Left kidney (tissue), 2 donors: ENCODE results near the gene SYT13. TPM values are rescaled to one million over a fixed set of nuclear protein-coding genes. Genes with fewer than 3 reads are reported as not detected.

Experiments used
- DNase-seq: peaks from one replicate; pipeline ENCODE4 v3.0.0-alpha.2; 2013
- polyA plus RNA-seq: library from polyadenylated mRNA; unstranded; fragments of 120-200 nt; gene quantifications from one replicate; pipeline ENCODE4 v1.2.1, GENCODE V29; 2013; ENCODE audit not compliant: insufficient read length

SYT13 gene
- polyA plus RNA-seq, 1 donor, result 12.6 TPM

DNA sequence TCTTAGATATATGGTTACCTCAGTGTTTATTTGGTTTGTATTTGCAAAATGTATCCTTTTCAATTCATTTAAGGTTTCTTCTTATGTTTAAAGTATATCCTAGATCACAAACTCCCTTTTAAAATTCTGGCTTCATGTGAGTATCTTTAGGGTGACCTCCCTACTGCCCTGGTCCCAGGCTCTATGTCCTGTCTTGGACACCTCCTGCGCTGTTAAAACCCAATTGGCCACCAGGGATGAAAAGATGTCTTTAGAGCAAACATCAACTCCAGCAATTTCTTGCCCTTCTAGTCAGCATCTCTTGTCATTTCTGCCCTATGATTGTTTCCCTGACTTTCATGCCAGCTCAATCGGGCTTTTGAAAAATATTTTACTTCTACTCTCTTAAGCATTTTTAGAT lies 28.8 kb upstream of the SYT13 start:
- DNase-seq, result no peak

DNA sequence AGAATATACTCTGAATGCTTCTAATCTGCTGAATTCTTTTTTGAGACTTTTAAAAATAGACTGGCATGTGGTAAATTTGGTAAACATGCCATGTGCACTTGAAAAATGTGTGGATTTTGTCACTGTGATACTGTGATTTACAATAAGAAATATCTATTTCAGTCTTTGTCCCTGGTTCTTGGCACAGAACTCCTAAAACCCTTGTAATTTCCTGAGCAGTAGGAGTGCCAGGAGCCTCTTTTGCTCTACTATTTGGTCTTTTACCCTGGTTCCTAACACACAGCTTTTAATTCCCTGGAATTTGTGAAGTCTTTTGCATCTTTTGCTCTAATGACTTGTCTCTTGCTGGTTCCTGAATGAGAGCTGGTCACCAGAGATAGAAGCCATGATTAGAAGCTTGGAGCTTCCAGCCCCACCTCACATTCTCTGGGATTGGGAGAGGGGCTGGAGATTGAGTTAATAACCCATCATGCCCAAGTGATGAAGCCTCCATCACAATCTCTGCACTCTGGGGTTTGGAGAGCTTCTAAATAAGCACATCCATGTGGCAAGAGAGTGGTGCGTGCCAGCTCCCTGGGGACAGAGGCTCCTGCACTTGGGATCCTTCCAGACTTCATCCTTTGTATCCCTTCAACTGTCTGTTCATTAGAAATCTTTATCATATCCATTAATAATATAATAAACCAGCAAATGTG lies 27.2 kb upstream of the SYT13 start:
- DNase-seq, result no peak

DNA sequence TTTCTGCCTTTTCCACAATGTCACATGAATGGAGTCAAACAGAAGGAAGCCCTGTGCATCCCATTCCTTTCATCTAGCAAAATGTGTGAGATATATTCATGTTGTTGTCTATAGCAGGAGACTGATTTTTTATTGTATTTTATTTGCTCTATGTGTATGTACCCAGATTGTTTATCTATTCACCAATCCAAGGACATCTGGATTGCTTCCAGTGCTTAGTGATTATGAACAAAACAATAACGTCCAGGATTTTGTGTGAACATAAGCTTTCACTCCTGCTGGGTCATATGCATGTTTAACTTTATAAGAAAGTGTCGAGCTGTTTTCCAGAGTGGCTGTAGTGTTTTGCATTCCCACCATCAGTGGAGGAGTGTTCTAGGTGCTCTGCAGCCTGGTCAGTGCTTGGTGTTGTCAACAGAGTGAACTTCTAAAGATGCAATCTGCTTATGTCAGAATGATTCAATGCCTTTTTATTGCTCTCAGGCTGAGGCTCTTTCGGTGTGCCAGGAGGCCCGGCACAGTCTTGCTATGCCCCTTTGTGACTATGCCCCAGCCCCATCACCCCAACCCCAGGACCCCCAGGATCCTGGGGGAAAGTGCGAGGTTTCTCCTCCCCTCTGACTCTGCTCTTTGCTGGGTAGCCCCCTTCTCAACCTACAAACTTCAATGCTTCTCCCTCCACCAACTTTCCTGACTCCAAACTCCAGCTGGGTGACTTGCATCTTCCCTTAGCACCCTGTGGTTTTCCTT lies 19.9 kb upstream of the SYT13 start:
- DNase-seq, result no peak

DNA sequence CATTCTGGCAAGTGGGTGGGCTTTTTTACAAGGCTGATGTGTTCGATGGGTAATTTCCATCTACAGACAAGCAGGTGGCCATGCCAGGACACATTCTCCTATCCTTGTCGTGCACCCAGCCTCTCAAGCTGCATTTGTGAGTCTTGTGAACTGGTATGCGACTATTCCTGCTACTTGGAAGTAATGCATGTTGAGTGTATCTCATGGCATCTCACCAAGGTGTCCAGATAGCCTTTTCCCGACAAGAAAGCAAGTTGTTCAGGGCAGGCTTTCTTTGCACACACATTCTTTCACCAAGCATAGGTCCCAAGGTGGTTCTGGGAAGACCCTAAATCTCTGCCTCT lies 18.8 kb upstream of the SYT13 start:
- no peak for DNase-seq

DNA sequence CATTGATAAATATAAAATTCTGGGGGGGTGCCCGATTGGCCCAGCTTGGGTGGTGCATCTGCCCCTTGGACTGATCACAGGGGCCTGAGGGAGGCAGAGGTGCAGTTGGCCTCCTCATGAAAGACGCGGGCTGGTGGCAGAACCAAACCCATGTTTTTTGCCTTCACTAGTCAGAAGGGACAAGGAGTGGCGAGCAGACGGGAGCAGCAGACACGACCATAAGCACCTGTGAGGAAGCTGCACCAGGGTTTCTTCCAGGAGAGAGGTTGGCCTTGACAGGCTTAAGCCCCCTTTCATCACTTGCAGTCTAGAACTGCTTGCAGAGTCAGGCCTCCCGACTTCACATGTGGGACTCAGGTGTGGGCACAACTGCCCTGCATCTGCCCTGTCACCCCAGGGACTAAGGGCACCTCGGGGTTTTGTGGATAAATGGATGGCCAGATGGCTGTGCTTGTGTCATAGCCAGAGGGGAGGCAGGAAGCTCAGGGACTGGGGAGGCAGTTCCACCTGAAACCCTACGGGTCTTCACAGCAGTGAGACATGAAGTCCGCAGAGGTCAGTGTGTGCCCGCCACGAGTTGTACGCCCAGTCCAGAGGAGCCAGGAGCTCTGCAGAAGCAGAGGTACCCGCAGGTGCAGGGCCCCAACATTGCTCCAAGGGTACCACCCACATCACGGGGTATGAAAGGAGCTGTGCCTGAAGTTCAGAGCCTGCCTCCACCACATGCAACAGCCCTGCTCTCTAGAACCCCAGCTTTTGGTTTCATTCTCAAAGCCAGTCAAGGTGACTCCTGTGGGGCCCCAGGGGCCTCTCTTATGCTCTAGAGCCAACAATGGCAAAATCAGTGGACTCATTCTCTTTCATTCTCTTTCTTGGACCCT lies 18.2 kb upstream of the SYT13 start:
- DNase-seq, result no peak

- DNase-seq, result no peak
Observed at GRCh38 chr11:45303316-45303715, 17.2 kb upstream of the SYT13 start.

DNA sequence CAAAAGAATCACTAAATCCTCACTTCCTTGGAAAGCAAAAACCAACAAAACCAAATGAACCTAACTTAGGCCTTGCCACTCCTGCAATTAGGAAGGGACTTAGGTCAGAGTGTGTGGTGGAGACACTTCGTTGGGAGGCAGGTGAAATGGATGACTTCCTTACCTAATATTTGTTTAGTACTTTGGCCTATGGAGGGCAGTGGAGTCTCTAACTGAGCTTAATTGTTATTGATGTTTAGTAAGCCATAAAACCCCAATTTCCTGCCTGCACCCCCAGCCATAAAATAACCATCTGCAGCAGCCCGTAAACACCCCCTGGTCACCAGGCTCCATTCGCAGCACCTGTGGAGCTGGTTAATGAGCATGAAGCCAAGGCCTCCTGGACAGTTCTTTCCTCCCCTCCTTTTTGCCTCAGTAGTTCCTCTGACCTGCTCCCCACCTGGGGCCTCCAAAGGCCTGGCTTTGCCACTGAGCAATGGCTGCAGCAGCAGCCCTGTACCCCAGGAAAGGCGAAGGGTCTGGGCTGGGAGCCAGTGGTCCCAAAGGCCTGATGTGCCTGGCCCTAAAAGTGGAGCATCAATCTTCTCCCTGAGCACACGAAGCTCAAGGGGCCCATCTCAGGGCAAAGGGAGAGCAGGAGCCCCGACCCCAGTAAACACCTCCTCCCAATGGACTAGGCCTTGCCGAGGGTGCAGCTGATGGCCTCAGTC lies 15.6 kb upstream of the SYT13 start:
- no peak for DNase-seq

- DNase-seq, result no peak
Observed at GRCh38 chr11:45300715-45301114, 14.6 kb upstream of the SYT13 start.

DNA sequence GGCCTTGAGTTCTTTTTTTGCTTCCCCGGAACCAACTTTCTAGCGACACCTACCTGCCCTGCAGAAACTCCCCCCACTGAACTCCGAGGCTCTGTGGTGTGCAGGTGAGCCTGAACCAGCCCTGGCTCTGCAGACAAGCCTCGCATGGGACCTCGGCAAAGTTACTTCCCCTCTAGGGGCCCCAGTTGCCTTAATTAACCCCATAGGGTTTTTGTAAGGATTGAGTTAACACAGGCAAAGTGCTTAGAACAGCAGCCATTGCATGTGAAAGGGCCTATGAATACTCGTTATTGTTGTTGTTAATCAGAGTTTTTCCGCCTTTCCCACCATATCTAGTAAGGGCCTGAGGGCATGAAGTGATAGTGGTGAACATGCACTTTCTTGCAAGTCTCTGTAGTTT lies 12.6 kb upstream of the SYT13 start:
- DNase-seq, result no peak

DNA sequence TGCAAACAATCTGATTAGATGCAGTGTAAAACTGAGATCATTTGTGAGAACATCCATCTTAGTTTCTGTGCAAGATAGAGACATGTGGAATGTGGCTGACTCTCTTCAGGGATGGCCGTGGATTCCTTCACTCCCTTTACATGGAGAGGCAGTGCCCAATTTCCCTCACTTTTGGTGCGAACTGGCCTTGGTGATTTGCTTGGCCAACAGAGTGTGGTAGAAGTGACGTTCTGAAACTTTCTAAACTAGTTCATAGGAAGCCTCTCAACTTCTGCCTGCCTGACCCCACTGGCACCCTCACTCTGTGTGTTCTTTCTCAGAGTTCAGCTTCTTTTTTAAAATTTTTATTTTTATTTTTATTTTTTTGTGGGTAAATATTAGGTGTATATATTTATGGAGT lies 9.9 kb upstream of the SYT13 start:
- DNase-seq, result peak; percentile 24

- no peak for DNase-seq
Observed at GRCh38 chr11:45294499-45294898, 8.4 kb upstream of the SYT13 start.

DNA sequence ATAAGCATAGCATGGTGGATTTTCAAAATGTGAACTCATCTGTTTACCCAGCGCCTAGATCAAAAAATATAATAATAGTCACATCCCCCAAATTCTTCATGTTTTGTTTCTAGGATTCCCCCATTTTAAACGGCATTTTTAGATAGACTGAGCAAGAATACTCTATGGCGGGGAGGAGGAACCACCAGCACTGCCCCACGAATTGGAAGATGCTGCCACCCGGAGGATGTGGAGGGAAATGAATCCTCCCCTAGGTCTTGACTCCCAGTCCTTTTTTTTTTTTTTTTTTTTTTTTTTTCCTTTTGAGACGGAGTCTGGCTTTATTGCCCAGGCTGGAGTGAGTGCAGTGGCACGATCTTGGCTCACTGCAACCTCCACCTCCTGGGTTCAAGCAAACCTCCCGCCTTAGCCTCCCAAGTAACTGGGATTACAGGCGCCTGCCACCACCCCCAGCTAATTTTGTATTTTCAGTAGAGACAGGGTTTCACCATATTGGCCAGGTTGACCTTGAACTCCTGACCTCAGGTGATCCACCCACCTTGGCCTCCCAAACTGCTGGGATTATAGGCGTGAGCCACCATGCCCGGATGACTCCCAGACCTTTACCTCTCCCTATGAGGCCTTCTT lies 7.5 kb upstream of the SYT13 start:
- DNase-seq, result peak; percentile 89

DNA sequence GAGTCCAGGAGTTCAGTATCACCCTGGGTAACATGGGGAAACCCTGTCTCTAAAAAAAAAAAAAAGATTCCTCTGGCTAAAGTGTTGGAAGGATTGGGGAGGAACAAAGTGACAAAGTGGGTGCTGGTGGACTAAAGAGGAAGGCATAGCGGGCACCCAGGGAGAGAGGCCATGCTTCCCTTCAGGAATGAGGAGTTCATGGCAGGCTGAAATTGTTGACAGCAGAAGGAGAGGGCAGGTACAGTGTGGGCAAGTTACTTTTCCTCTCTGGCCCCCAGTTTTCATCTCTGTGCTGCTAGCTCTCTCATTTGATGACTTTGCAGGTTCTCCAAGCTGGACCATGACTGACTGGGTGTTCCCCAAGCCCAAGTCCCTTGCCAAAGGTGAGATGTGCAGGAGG lies 4.4 kb upstream of the SYT13 start:
- DNase-seq, result no peak

- no peak for DNase-seq
Observed at GRCh38 chr11:45289369-45289768, 3.2 kb upstream of the SYT13 start.

DNA sequence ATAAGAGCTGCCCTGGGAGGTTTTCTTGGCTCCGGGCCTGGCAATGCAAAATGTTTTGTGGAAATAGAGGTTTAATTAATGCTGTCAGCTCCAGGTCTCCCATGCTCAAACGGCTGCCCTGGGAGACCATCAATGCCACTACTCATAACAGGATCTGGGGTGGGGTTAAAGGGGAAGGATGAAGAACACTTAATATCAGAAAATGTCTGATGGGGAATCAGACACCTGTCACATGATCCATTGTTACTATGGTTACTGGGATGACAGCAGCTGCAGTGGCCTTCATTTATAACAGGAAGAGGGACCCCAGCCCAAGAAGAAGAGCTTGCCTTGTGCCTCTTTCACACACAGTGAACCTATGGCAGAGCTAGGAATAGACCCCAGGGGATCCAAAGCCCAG lies 2.2 kb upstream of the SYT13 start:
- no peak for DNase-seq

DNA sequence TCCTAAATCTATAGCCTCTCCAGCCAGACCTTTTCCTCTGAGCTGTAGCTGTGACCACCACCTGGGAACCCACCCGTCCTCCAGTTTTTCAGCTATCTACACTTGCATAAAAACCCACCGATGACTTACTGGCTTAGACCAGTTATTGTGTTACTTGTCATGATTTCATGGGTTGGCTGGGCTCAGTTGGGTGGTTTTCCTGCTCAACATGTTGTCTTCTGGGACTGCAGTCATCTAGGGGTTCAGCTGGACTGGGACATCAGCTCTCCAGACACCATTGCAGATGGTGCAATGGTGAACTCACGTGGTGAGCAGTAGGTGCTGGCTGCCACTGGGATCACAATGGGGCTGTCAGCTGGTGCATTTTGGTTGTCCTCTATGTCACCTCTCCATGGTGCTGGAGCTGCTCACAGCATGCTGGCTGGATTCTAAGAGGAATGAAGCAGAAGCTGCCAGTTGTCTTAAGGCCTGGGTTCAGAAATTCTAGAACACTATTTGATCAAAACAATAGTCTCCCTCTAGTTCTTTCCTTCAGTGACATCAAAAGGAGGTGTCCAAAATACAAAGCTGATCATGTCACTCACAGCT lies 1.3 kb upstream of the SYT13 start:
- no peak for DNase-seq

DNA sequence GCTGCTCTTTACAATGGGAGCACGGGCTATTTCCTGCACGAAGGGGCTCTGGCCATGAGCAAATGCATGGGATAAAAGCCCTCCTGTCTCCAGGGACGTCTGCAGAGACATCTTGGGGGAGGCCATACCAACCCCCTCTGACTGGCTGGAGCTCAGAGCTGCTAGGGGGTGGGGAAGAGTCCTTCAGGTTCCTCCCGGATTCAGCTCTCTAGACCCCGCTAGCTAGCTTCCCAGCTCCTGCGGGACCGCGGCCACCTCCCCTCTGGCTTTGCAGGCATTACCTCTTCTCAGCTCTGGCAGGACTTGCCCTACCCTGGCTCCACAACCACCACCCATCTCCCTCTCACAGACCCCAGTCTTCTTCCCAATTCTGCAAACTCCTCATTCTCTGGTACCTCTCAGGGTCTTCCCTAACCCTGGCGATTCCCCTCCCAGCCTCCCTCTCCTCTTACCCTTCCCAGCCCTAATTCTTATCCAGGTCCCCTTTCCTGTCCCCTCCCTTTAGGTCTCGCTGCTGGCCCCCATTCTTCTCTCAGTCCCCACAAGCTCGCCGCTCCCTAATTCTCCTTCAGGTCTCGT lies 802 bp downstream of the SYT13 start:
- no peak for DNase-seq

- no peak for DNase-seq
Observed at GRCh38 chr11:45282081-45282480, 4.1 kb downstream of the SYT13 start.

DNA sequence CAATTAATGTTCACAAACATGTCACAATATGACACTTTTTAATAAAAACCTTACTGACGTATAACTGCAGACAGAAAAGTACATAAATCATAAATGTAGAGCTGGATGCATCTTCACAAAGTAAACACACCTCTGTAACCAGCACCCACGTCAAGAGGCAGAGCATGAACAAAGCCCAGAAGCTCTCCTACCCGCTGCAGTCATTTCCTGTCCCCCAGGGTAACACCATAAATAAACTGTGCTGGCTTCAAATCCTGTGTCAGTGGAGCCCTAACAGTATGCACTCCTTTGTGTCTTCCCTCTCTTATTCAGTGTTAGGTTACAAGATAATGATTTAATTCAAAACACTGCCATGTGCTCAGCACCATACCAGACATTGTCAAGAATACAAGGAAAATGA lies 5.7 kb downstream of the SYT13 start:
- no peak for DNase-seq

- no peak for DNase-seq
Observed at GRCh38 chr11:45279645-45280044, 6.5 kb downstream of the SYT13 start.

- DNase-seq, result no peak
Observed at GRCh38 chr11:45278714-45279113, 7.4 kb downstream of the SYT13 start.
